Liver (tissue), 3 donors: Measurements from ENCODE around the gene GHR.

ENCODE experiments used
- CTCF ChIP-seq: fragments of 150-350 bp; IDR thresholded peaks from 2 replicates; pipeline ENCODE4 v1.5.1; 2017; ENCODE audit warnings: improper control_type of control experiment, low read depth, low read length; ENCODE audit not compliant: missing input control
- SP1 ChIP-seq: IDR thresholded peaks from 2 replicates; pipeline ENCODE4 v1.6.1; 2018; ENCODE audit warnings: antibody characterized with exemption, mild to moderate bottlenecking
- TAF1 ChIP-seq: conservative IDR thresholded peaks from 2 replicates; pipeline ENCODE4 v1.6.1; 2016; ENCODE audit warnings: antibody characterized with exemption, mild to moderate bottlenecking
- TF ChIP-seq, protein P1 (sequence below): IDR thresholded peaks from 2 replicates; pipeline ENCODE4 v1.6.1; 2016; ENCODE audit warnings: antibody characterized with exemption
- donor health status: healthy.
- donor health status: healthy.

DNA sequence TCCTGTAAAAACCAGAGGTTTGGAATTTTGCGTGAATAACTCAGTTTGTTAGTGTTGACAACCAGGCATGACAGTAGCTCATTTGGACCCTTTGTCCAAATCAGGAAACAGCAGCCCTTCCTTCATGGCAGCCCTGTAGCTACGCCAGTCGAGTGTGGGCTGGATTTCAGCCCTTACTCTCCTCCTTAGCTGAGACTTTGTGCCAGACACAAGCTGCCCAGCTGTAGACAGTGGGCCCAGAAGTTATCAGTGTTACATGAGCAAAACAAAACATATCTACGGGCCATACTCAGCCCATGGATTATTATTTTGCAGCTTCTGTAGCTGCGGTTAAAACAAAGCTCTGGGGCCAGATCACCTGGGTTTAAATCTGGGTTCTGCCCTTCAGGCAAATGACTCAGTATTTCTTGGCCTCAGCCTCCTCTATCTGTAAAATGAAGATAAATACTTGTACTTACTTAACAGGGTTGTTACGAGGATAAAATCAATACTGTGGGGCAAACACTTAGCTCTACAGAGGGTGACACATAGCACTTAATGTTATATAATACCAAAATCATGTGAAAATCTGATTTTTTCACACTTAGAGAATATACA is 76.9 kb downstream of the GHR start:
- TF ChIP-seq CTCF = no peak
- TF ChIP-seq TAF1 = no peak
- TF ChIP-seq SP1 = no peak
- TF ChIP-seq, protein P1, sequence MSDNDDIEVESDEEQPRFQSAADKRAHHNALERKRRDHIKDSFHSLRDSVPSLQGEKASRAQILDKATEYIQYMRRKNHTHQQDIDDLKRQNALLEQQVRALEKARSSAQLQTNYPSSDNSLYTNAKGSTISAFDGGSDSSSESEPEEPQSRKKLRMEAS = no peak
